GM12875 (cell line): ENCODE measurements around the gene BTD.

Experiments
- H3K4me3 ChIP-seq: one replicate; pipeline ENCODE4 v1.5.1; 2011; ENCODE audit warnings: low read depth, low read length, control low read depth
- TF ChIP-seq, protein P1 (sequence below): IDR thresholded peaks from 2 replicates; pipeline ENCODE4 v1.5.1; 2011; ENCODE audit warnings: low read depth, mild to moderate bottlenecking, control low read depth, inconsistent platforms, low read length, moderate library complexity, borderline replicate concordance; ENCODE audit not compliant: insufficient read depth

Gene BTD

GRCh38 chr3:15654891-15655290 is 53.3 kb downstream of the BTD start:
- TF ChIP-seq, protein P1, sequence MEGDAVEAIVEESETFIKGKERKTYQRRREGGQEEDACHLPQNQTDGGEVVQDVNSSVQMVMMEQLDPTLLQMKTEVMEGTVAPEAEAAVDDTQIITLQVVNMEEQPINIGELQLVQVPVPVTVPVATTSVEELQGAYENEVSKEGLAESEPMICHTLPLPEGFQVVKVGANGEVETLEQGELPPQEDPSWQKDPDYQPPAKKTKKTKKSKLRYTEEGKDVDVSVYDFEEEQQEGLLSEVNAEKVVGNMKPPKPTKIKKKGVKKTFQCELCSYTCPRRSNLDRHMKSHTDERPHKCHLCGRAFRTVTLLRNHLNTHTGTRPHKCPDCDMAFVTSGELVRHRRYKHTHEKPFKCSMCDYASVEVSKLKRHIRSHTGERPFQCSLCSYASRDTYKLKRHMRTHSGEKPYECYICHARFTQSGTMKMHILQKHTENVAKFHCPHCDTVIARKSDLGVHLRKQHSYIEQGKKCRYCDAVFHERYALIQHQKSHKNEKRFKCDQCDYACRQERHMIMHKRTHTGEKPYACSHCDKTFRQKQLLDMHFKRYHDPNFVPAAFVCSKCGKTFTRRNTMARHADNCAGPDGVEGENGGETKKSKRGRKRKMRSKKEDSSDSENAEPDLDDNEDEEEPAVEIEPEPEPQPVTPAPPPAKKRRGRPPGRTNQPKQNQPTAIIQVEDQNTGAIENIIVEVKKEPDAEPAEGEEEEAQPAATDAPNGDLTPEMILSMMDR, result no peak
- H3K4me3 ChIP-seq, result no peak overlapping the region

DNA sequence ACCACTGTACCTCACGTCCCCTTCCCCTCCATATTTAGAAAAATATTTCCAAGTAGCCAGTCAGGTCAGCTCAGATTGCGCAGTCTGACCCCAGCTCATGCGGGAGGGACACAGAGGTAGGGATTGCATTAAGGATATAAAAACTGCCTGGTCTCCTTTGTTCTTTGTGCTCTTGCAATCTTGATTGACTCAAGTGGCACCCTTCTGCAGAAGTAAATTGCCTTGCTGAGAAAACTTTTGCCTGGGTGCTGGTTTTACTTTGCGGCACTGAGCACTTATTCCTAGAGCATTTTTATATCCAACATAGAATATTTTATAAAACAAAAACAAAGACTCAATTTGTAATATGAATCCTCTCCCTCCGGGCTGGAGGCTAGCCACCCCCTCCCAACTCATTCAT is 54.8 kb downstream of the BTD start:
- no peak overlapping the region for H3K4me3 ChIP-seq
- TF ChIP-seq, protein P1, result no peak

GRCh38 chr3:15657016-15657415 is 55.5 kb downstream of the BTD start:
- no peak overlapping the region for H3K4me3 ChIP-seq
- TF ChIP-seq, protein P1, result no peak

DNA sequence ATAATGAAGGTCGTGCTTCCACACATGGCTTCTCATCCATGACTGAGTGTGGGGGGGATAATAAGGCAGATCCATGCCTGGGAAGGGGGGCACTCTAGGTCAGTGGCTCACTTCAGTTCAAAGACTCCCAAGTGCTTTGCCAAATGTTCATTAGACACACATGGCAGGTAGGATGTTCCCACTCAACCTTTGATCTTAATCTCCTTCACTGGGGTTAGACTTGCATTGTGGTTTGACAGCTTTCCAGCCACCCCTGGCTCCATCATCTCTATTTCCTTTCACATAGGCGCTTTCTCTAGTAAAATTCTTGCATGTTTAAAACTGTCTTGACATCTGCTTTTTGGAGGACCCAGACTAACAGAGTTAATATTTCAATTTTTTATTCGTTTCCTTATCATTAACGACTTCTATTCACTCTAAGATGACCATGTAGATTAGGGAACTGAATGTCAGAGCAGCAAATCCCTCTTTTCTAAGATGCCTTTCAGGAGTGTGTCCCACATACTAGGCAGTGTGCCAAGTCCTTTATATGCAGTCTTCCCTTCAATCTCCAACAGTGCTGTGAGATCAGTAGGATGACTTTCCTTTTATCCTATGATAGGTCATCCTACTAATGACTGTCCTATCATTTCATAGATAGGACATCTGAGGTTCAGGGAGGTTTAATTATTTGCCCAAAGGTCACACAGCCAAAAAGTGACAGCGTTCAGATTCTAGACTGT is 57.9 kb downstream of the BTD start:
- TF ChIP-seq, protein P1, result no peak

DNA sequence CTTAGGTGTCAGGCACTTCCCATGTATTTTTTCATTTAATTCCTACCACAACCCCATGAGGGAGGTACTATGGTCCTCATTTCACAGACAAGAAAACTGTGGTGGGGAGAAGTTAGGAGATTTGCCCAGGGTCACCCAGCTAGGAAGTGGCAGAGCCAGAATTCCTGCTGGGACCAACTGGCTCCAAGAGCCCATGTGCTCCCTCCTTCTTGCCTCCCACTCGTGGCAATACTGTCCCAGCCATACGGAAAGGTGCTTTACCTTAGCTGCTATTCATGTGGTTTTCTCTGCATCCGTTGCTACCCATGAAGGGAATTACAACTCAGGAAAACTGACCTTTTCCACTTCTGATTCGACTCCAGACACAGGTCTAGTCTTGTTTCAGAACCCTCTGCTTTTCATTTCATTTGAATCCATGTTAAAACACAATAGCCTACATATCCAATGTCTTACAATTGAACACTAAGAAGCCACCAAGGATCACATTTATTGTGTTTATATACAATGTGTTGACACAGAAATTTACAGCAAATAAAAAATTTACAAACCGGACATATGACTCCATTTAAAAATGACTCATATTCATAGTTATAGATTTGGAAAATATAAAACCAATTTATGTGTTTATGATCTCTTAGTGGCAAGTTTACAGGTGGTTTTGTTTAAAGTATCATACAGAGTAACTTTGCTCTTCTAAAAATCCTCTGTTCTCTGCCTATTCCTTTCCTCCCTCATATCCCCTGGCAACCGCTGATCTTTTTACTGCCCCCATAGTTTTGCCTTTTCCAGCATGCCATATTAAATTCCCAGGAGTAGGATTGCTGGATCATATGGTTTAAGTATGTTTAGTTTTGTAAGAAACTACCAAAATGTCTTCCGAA is 58.8 kb downstream of the BTD start:
- TF ChIP-seq, protein P1, result no peak
- H3K4me3 ChIP-seq, result no peak overlapping the region

More for the DNA sequence above, 57.9 kb downstream of the BTD start:
- no peak overlapping the region for H3K4me3 ChIP-seq

DNA sequence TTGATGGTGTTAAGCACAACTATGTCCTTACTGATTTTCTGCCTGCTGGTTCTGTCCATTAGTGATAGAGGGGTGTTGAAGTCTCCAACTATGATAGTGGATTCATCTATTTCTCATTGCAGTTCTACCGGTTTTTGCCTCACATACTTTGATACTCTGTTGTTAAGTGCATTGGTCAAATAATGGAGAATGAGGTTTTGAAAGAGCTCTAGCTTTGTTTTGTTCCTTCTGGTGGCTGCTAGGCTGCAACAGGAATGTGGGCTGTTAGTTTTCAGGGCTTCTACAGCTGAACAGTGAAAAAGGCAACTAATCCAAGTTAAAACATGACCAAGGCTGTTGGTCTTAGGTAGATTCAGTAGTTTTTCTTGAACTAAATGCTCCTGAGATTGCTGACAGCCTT is 62.6 kb downstream of the BTD start:
- H3K4me3 ChIP-seq, result no peak overlapping the region
- TF ChIP-seq, protein P1, result no peak

DNA sequence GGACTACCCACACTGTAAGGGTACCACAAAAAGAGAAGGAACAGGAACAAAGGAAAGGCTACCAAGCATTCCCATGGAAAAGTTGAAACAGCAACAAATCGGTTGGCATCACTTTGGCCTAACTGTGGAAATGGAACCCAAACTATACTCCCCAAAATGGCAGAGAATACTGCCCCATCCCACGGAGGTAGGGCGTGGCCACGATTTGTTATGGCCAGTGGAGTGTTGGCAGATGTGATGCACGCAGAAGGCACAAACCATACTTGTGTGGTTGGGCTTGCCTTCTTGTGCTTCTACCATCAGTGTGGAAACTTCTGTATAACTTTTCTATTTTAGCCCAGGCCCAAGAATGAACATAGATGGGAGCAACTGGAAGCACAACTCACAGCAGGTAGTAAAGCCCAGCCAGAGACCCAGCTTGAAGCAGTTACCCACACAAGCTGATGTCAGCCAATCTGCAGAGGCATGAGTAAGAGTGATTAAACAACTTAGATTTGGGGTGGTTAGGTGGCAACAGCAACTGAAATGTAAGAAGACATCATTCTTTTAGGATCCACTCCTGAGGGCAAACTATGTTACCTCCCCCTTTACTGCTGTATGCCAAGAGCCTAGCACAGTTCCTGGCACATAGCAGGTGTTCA is 64.1 kb downstream of the BTD start:
- H3K4me3 ChIP-seq, result no peak overlapping the region
- TF ChIP-seq, protein P1, result no peak
